ENCODE data around the gene HTT. TPM values are rescaled to one million over a fixed set of nuclear protein-coding genes. Genes with fewer than 3 reads are reported as not detected.

HTT gene
- total RNA-seq, 1 donor from 2014 or later: 32.5 TPM

- TF ChIP-seq CTCF (conservative IDR thresholded peaks at IDR 0.05; ENCODE audit: low read depth, low read length): no peak
- H3K4me3 ChIP-seq (ENCODE audit: low read depth, low read length): no peak overlapping the region
- DNase-seq (ENCODE audit: low read depth): no peak
These were observed 149.7 kb downstream of the HTT start for GRCh38 chr4:3223956-3224748.

- no peak for DNase-seq (ENCODE audit: low read depth)
- TF ChIP-seq CTCF (conservative IDR thresholded peaks at IDR 0.05; ENCODE audit: low read depth, low read length): no peak
- H3K4me3 ChIP-seq (ENCODE audit: low read depth, low read length): no peak overlapping the region
These were observed 150.8 kb downstream of the HTT start for GRCh38 chr4:3225071-3225850.

GRCh38 chr4:3225936-3226335 lies 151.5 kb downstream of the HTT start:
- no peak overlapping the region for H3K4me3 ChIP-seq (ENCODE audit: low read depth, low read length)
- DNase-seq (ENCODE audit: low read depth): no peak
- no peak for TF ChIP-seq CTCF (conservative IDR thresholded peaks at IDR 0.05; ENCODE audit: low read depth, low read length)

- no peak overlapping the region for H3K4me3 ChIP-seq (ENCODE audit: low read depth, low read length)
- DNase-seq (ENCODE audit: low read depth): no peak
- TF ChIP-seq CTCF (conservative IDR thresholded peaks at IDR 0.05; ENCODE audit: low read depth, low read length): no peak
These were observed 152.0 kb downstream of the HTT start for GRCh38 chr4:3226467-3226866.

- H3K4me3 ChIP-seq (ENCODE audit: low read depth, low read length): no peak overlapping the region
- no peak for TF ChIP-seq CTCF (conservative IDR thresholded peaks at IDR 0.05; ENCODE audit: low read depth, low read length)
- no peak for DNase-seq (ENCODE audit: low read depth)
These were observed 152.5 kb downstream of the HTT start for GRCh38 chr4:3226944-3227343.

GRCh38 chr4:3227878-3228675 lies 153.6 kb downstream of the HTT start:
- no peak for TF ChIP-seq CTCF (conservative IDR thresholded peaks at IDR 0.05; ENCODE audit: low read depth, low read length)
- no peak overlapping the region for H3K4me3 ChIP-seq (ENCODE audit: low read depth, low read length)
- no peak for DNase-seq (ENCODE audit: low read depth)

All from epithelial cell of proximal tubule (primary cell).